HEK293 (cell line): Measurements from ENCODE around the gene INTS6.

Experiments
- CTCF ChIP-seq: fragments of 450-650 bp; formaldehyde crosslinking; IDR thresholded peaks from 2 replicates; pipeline ENCODE4 v1.5.1; 2016; ENCODE audit warnings: missing biosample characterization, missing genetic modification characterization
- KLF7 ChIP-seq: fragments of 450-650 bp; formaldehyde crosslinking; IDR thresholded peaks from 2 replicates; pipeline ENCODE4 v1.5.1; 2016; ENCODE audit warnings: missing biosample characterization, missing genetic modification characterization, borderline replicate concordance
- OVOL3 ChIP-seq: fragments of 450-650 bp; formaldehyde crosslinking; IDR thresholded peaks from 2 replicates; pipeline ENCODE4 v1.5.1; 2016; ENCODE audit warnings: missing biosample characterization, missing genetic modification characterization
- SETDB1 ChIP-seq: IDR thresholded peaks from one replicate; pipeline ENCODE4 v1.6.1; 2017; ENCODE audit warnings: mild to moderate bottlenecking, low read length, moderate library complexity, mixed read lengths; ENCODE audit not compliant: insufficient read length
- TRIM28 ChIP-seq: IDR thresholded peaks from 2 replicates; pipeline ENCODE4 v1.6.1; 2011; ENCODE audit warnings: low read length, control low read depth, borderline replicate concordance
- WT1 ChIP-seq: fragments of 450-650 bp; formaldehyde crosslinking; IDR thresholded peaks from 2 replicates; pipeline ENCODE4 v1.5.1; 2016; ENCODE audit warnings: missing biosample characterization, missing genetic modification characterization
- ZBTB6 ChIP-seq: fragments of 450-650 bp; formaldehyde crosslinking; IDR thresholded peaks from 2 replicates; pipeline ENCODE4 v1.5.1; 2017; ENCODE audit warnings: missing biosample characterization, missing genetic modification characterization
- ZBTB7A ChIP-seq: fragments of 450-650 bp; formaldehyde crosslinking; IDR thresholded peaks from 2 replicates; pipeline ENCODE4 v1.5.1; 2016; ENCODE audit warnings: low read depth, missing biosample characterization, missing genetic modification characterization
- ZFP37 ChIP-seq: fragments of 450-650 bp; formaldehyde crosslinking; IDR thresholded peaks from 2 replicates; pipeline ENCODE4 v1.5.1; 2016; ENCODE audit warnings: missing biosample characterization, missing genetic modification characterization
- ZNF140 ChIP-seq: fragments of 450-650 bp; formaldehyde crosslinking; IDR thresholded peaks from 2 replicates; pipeline ENCODE4 v1.5.1; 2016; ENCODE audit warnings: missing biosample characterization, missing genetic modification characterization
- ZNF2 ChIP-seq: fragments of 450-650 bp; formaldehyde crosslinking; IDR thresholded peaks from 2 replicates; pipeline ENCODE4 v1.5.1; 2016; ENCODE audit warnings: missing biosample characterization, missing genetic modification characterization
- ZNF202 ChIP-seq: fragments of 450-650 bp; formaldehyde crosslinking; IDR thresholded peaks from 2 replicates; pipeline ENCODE4 v1.5.1; 2016; ENCODE audit warnings: missing biosample characterization, missing genetic modification characterization, borderline replicate concordance
- ZNF23 ChIP-seq: fragments of 450-650 bp; formaldehyde crosslinking; IDR thresholded peaks from 2 replicates; pipeline ENCODE4 v1.5.1; 2016; ENCODE audit warnings: missing biosample characterization, missing genetic modification characterization, borderline replicate concordance
- ZNF266 ChIP-seq: fragments of 450-650 bp; formaldehyde crosslinking; IDR thresholded peaks from 2 replicates; pipeline ENCODE4 v1.5.1; 2016; ENCODE audit warnings: missing biosample characterization, missing genetic modification characterization, low read depth
- ZNF350 ChIP-seq: fragments of 450-650 bp; formaldehyde crosslinking; IDR thresholded peaks from 2 replicates; pipeline ENCODE4 v1.5.0; 2017; ENCODE audit warnings: missing biosample characterization, mild to moderate bottlenecking, missing genetic modification characterization
- ZNF37A ChIP-seq: fragments of 450-650 bp; IDR thresholded peaks from 2 replicates; pipeline ENCODE4 v1.5.1; 2018; ENCODE audit warnings: missing biosample characterization, missing genetic modification characterization
- ZNF416 ChIP-seq: fragments of 450-650 bp; formaldehyde crosslinking; IDR thresholded peaks from 2 replicates; pipeline ENCODE4 v1.5.1; 2016; ENCODE audit warnings: missing biosample characterization, missing genetic modification characterization
- ZNF48 ChIP-seq: fragments of 450-650 bp; formaldehyde crosslinking; IDR thresholded peaks from 2 replicates; pipeline ENCODE4 v1.5.1; 2016; ENCODE audit warnings: missing biosample characterization, missing genetic modification characterization
- ZNF514 ChIP-seq: fragments of 450-650 bp; formaldehyde crosslinking; IDR thresholded peaks from 2 replicates; pipeline ENCODE4 v1.5.1; 2016; ENCODE audit warnings: missing biosample characterization, missing genetic modification characterization
- ZNF549 ChIP-seq: fragments of 450-650 bp; IDR thresholded peaks from 2 replicates; pipeline ENCODE4 v1.5.1; 2018; ENCODE audit warnings: missing biosample characterization, missing genetic modification characterization, mild to moderate bottlenecking, inconsistent platforms, moderate library complexity
- ZNF692 ChIP-seq: fragments of 450-650 bp; formaldehyde crosslinking; IDR thresholded peaks from 2 replicates; pipeline ENCODE4 v1.5.1; 2016; ENCODE audit warnings: missing biosample characterization, missing genetic modification characterization
- ZNF76 ChIP-seq: fragments of 450-650 bp; formaldehyde crosslinking; IDR thresholded peaks from 2 replicates; pipeline ENCODE4; 2016; ENCODE audit warnings: low read depth, missing biosample characterization, missing genetic modification characterization, borderline replicate concordance
- ZNF776 ChIP-seq: fragments of 450-650 bp; formaldehyde crosslinking; IDR thresholded peaks from 2 replicates; pipeline ENCODE4 v1.5.0; 2017; ENCODE audit warnings: missing biosample characterization, missing genetic modification characterization, borderline replicate concordance
- TF ChIP-seq, protein P1 (sequence below): fragments of 450-650 bp; formaldehyde crosslinking; IDR thresholded peaks from 2 replicates; pipeline ENCODE4 v1.5.0; 2017; ENCODE audit warnings: missing biosample characterization, missing genetic modification characterization, borderline replicate concordance
- TF ChIP-seq, protein P2 (sequence below): fragments of 450-650 bp; formaldehyde crosslinking; IDR thresholded peaks from 2 replicates; pipeline ENCODE4; 2016; ENCODE audit warnings: missing biosample characterization, missing genetic modification characterization
- TF ChIP-seq, protein P3 (sequence below): fragments of 450-650 bp; formaldehyde crosslinking; IDR thresholded peaks from 2 replicates; pipeline ENCODE4 v1.5.1; 2016; ENCODE audit warnings: missing biosample characterization, missing genetic modification characterization
- TF ChIP-seq, protein P4 (sequence below): fragments of 450-650 bp; formaldehyde crosslinking; IDR thresholded peaks from 2 replicates; pipeline ENCODE4 v1.5.1; 2016; ENCODE audit warnings: missing biosample characterization, missing genetic modification characterization

Gene INTS6

GRCh38 chr13:51451467-51452360 lies 1.1 kb downstream of the INTS6 start (continued):
- TF ChIP-seq CTCF (tag by site-specific recombination) (no peak), OVOL3 (no peak), ZNF76 (tag by site-specific recombination) (peak; percentile 67; the same call in 1 of the 2 replicates), TRIM28 (no peak), ZNF266 (tag by site-specific recombination) (no peak), ZNF23 (tag by site-specific recombination) (no peak), ZNF140 (tag by site-specific recombination) (no peak), KLF7 (tag by site-specific recombination) (no peak), ZNF350 (tag by site-specific recombination) (no peak), ZNF692 (peak; percentile 87), ZBTB7A (0 out of 2 replicates have a peak, but pooled peaks have one; percentile 46), WT1 (tag by site-specific recombination) (peak; percentile 62), ZNF202 (tag by site-specific recombination) (no peak), ZNF549 (tag by site-specific recombination) (no peak), ZNF37A (tag by site-specific recombination) (no peak), ZNF48 (tag by site-specific recombination) (no peak), SETDB1 (no peak), ZFP37 (tag by site-specific recombination) (no peak), ZNF2 (tag by site-specific recombination) (no peak), ZBTB6 (no peak), ZNF776 (tag by site-specific recombination) (no peak), ZNF416 (tag by site-specific recombination) (no peak), ZNF514 (tag by site-specific recombination) (no peak)
- TF ChIP-seq, protein P1, sequence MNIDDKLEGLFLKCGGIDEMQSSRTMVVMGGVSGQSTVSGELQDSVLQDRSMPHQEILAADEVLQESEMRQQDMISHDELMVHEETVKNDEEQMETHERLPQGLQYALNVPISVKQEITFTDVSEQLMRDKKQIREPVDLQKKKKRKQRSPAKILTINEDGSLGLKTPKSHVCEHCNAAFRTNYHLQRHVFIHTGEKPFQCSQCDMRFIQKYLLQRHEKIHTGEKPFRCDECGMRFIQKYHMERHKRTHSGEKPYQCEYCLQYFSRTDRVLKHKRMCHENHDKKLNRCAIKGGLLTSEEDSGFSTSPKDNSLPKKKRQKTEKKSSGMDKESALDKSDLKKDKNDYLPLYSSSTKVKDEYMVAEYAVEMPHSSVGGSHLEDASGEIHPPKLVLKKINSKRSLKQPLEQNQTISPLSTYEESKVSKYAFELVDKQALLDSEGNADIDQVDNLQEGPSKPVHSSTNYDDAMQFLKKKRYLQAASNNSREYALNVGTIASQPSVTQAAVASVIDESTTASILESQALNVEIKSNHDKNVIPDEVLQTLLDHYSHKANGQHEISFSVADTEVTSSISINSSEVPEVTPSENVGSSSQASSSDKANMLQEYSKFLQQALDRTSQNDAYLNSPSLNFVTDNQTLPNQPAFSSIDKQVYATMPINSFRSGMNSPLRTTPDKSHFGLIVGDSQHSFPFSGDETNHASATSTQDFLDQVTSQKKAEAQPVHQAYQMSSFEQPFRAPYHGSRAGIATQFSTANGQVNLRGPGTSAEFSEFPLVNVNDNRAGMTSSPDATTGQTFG (tag by site-specific recombination), result no peak
- TF ChIP-seq, protein P2, sequence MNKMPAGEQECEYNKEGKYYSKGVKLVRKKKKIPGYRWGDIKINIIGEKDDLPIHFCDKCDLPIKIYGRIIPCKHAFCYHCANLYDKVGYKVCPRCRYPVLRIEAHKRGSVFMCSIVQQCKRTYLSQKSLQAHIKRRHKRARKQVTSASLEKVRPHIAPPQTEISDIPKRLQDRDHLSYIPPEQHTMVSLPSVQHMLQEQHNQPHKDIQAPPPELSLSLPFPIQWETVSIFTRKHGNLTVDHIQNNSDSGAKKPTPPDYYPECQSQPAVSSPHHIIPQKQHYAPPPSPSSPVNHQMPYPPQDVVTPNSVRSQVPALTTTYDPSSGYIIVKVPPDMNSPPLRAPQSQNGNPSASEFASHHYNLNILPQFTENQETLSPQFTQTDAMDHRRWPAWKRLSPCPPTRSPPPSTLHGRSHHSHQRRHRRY (tag by site-specific recombination), result no peak
- TF ChIP-seq, protein P3, sequence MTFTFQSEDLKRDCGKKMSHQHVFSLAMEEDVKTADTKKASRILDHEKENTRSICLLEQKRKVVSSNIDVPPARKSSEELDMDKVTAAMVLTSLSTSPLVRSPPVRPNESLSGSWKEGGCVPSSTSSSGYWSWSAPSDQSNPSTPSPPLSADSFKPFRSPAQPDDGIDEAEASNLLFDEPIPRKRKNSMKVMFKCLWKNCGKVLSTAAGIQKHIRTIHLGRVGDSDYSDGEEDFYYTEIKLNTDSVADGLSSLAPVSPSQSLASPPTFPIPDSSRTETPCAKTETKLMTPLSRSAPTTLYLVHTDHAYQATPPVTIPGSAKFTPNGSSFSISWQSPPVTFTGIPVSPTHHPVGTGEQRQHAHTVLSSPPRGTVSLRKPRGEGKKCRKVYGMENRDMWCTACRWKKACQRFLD (tag by site-specific recombination), result no peak
- TF ChIP-seq, protein P4, sequence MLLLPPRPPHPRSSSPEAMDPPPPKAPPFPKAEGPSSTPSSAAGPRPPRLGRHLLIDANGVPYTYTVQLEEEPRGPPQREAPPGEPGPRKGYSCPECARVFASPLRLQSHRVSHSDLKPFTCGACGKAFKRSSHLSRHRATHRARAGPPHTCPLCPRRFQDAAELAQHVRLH, result no peak
